OCI-LY7 (cell line): Measurements from ENCODE around the gene KL.

Source experiments
- EZH2phosphoT487 ChIP-seq: fragments of 200-600 bp; sonication (generic); IDR thresholded peaks from 2 replicates; pipeline ENCODE4 v1.6.1; 2018; ENCODE audit warnings: low read depth, borderline replicate concordance, mild to moderate bottlenecking, mixed run types, antibody characterized with exemption, low read length, moderate library complexity, mixed read lengths
- TF ChIP-seq, protein P1 (sequence below): fragments of 200-600 bp; sonication (generic); conservative IDR thresholded peaks from 2 replicates; pipeline ENCODE4 v1.5.1; 2014; ENCODE audit warnings: mild to moderate bottlenecking, antibody characterized with exemption, low read length, moderate library complexity, mixed read lengths

DNA sequence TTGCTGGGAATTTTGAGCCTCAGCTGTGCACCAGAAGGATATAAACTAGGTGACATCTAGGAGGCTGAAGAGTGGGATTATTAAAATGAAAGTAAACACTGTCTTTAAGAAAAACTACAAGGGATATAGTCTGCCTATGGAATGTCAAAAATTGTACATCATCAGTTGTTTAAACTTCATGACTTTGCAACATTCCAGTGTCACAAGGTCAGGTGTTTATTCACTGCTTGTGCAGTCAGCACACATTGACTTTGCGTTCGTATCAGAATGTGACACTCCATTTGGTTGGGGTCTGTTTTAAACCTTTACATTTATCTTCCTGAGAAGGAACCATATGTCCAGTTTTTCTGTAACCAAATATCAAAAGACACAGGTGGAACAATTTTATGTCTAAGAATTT, 85.6 kb downstream of the KL start:
- TF ChIP-seq, protein P1, sequence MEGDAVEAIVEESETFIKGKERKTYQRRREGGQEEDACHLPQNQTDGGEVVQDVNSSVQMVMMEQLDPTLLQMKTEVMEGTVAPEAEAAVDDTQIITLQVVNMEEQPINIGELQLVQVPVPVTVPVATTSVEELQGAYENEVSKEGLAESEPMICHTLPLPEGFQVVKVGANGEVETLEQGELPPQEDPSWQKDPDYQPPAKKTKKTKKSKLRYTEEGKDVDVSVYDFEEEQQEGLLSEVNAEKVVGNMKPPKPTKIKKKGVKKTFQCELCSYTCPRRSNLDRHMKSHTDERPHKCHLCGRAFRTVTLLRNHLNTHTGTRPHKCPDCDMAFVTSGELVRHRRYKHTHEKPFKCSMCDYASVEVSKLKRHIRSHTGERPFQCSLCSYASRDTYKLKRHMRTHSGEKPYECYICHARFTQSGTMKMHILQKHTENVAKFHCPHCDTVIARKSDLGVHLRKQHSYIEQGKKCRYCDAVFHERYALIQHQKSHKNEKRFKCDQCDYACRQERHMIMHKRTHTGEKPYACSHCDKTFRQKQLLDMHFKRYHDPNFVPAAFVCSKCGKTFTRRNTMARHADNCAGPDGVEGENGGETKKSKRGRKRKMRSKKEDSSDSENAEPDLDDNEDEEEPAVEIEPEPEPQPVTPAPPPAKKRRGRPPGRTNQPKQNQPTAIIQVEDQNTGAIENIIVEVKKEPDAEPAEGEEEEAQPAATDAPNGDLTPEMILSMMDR = no peak
- no peak for TF ChIP-seq EZH2phosphoT487
